Measurements from ENCODE around the gene PCBP1.

DNA sequence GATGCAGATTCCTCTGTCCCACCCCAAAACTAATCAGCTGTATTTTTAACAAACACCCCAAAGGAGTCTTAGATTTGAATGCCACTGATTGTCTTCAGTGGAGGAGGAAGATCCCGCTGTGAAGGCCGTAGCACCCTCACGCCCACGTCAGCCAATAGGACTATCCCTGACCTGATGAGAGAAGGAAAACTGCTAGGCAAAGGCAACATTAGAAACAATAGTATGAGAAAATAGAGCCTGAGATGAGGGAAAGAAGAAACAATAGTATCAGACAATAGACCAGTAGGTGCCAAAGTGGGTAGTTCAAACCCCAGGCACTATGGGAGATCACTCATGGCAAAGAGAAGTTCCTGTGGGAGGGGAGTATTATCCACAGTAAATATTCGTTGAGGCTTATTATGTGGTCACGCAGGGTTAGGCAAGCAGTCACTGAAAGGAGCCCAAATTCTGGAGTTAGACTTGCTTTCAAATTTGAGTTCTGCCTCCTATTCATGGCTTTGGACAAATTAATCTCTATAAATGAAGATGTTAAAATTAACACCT lies 2.8 kb downstream of the PCBP1 start:
- TF ChIP-seq, protein P1, sequence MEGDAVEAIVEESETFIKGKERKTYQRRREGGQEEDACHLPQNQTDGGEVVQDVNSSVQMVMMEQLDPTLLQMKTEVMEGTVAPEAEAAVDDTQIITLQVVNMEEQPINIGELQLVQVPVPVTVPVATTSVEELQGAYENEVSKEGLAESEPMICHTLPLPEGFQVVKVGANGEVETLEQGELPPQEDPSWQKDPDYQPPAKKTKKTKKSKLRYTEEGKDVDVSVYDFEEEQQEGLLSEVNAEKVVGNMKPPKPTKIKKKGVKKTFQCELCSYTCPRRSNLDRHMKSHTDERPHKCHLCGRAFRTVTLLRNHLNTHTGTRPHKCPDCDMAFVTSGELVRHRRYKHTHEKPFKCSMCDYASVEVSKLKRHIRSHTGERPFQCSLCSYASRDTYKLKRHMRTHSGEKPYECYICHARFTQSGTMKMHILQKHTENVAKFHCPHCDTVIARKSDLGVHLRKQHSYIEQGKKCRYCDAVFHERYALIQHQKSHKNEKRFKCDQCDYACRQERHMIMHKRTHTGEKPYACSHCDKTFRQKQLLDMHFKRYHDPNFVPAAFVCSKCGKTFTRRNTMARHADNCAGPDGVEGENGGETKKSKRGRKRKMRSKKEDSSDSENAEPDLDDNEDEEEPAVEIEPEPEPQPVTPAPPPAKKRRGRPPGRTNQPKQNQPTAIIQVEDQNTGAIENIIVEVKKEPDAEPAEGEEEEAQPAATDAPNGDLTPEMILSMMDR (IDR thresholded peaks at IDR 0.05; ENCODE audit: low read depth, low read length, poor library complexity, severe bottlenecking): no peak
- no peak for TF ChIP-seq EZH2phosphoT487 (IDR thresholded peaks at IDR 0.05; ENCODE audit: borderline replicate concordance, low read length)

Data from DOHH2 (cell line).